Stomach (tissue), 4 donors: ENCODE data around the gene KRTAP22-1.

Experiments
- CTCF ChIP-seq, 7 experiments: fragments of 450-650 bp in 4 of 7; fragments of 200-600 bp in 3 of 7; sonication (generic) in 3 of 7; IDR thresholded peaks; one replicate each; pipeline ENCODE4 v1.5.1; 2016 to 2019; ENCODE audit warnings: antibody characterized with exemption in 7 of 7, control low read depth in 2 of 7, mild to moderate bottlenecking in 1 of 7
- POLR2A ChIP-seq, 4 donors: fragments of 450-650 bp; IDR thresholded peaks; one replicate each; pipeline ENCODE4 v1.6.1; 2016; ENCODE audit warnings: antibody characterized with exemption in 4 of 4, control low read depth in 2 of 4, mild to moderate bottlenecking in 1 of 4, moderate library complexity in 1 of 4
- POLR2AphosphoS5 ChIP-seq, 3 donors: sonication (generic); formaldehyde crosslinking; IDR thresholded peaks; one replicate each; pipeline ENCODE4 v1.6.1; 2016; ENCODE audit warnings: antibody characterized with exemption in 3 of 3

- TF ChIP-seq CTCF (IDR thresholded peaks at IDR 0.05) (no peak), POLR2A (IDR thresholded peaks at IDR 0.05) (no peak), POLR2AphosphoS5 (IDR thresholded peaks at IDR 0.05) (no peak)
Observed at GRCh38 chr21:30634906-30635305, 34.0 kb downstream of the KRTAP22-1 start, which contains the start of gene KRTAP20-2.
